GM19463 (cell line): ENCODE data around the gene TNPO1.
A peak's percentile ranks its signal among the peaks of the same experiment; 100 is the strongest.
"Not testable (repeated sequence)": the region's sequence is repeated elsewhere in the genome, so short reads cannot be mapped to it uniquely, and the experiment has no call there.

ENCODE experiments used
- ATAC-seq: cut with Tn5 transposase; IDR thresholded peaks from one replicate; pipeline ENCODE4 v1.9.1; 2021; ENCODE audit warnings: mild to moderate bottlenecking, moderate library complexity; ENCODE audit not compliant: unreplicated experiment

Gene TNPO1

GRCh38 chr5:72922422-72922821 lies 106.0 kb downstream of the TNPO1 start:
- no peak for ATAC-seq

GRCh38 chr5:72925336-72926010 lies 109.0 kb downstream of the TNPO1 start:
- no peak for ATAC-seq

GRCh38 chr5:72932686-72933085 lies 116.2 kb downstream of the TNPO1 start:
- ATAC-seq, result not testable (repeated sequence)

- ATAC-seq, result not testable (repeated sequence)
Observed at GRCh38 chr5:72934953-72935725, 118.7 kb downstream of the TNPO1 start.

- no peak for ATAC-seq
Observed at GRCh38 chr5:72936893-72937292, 120.4 kb downstream of the TNPO1 start.

- no peak for ATAC-seq
Observed at GRCh38 chr5:72937517-72938061, 121.1 kb downstream of the TNPO1 start.

- no peak for ATAC-seq
Observed at GRCh38 chr5:72938206-72938605, 121.7 kb downstream of the TNPO1 start.

- ATAC-seq, result no peak
Observed at GRCh38 chr5:72940082-72940481, 123.6 kb downstream of the TNPO1 start.

- ATAC-seq, result no peak
Observed at GRCh38 chr5:72943307-72943706, 126.8 kb downstream of the TNPO1 start.

GRCh38 chr5:72947498-72947897 lies 131.0 kb downstream of the TNPO1 start:
- no peak for ATAC-seq

- ATAC-seq, result no peak
Observed at GRCh38 chr5:72949481-72949880, 133.0 kb downstream of the TNPO1 start.

- no peak for ATAC-seq
Observed at GRCh38 chr5:72951671-72952468, 135.4 kb downstream of the TNPO1 start.

- ATAC-seq, result no peak
Observed at GRCh38 chr5:72954389-72954788, 137.9 kb downstream of the TNPO1 start.

GRCh38 chr5:72955143-72955767 lies 138.8 kb downstream of the TNPO1 start:
- peak; percentile 39 for ATAC-seq

GRCh38 chr5:72955768-72956323 lies 139.4 kb downstream of the TNPO1 start, which contains the start of gene FCHO2:
Gene FCHO2 (plus strand): TSS chr5:72956041. CDS start chr5:72956097, 56 bp downstream.
- ATAC-seq, result peak; percentile 90

- peak; percentile 26 for ATAC-seq
Observed at GRCh38 chr5:72956324-72957140, 140.1 kb downstream of the TNPO1 start.

- ATAC-seq, result no peak
Observed at GRCh38 chr5:72957337-72957736, 140.9 kb downstream of the TNPO1 start.

GRCh38 chr5:72959257-72959656 lies 142.8 kb downstream of the TNPO1 start:
- no peak for ATAC-seq
